Endothelial cell of umbilical vein (primary cell): ENCODE results near the gene LYPD5. TPM values are rescaled to one million over a fixed set of nuclear protein-coding genes. Genes with fewer than 3 reads are reported as not detected.

Experiments used
- BruUV-seq: library from RNA; stranded (reverse); fragments of 400-500 nt; replicated peaks from 2 replicates; lab custom pipeline; 2021; lab: Mats Ljungman, UMichigan
- CTCF ChIA-PET: fragments of 300-600, 350-600 bp; sonication (Branson Sonifier 250); formaldehyde crosslinking; loops from one replicate; lab custom pipeline; 2021; ENCODE audit warnings: antibody characterized with exemption, inconsistent platforms; lab: Charles Lee
- POLR2A ChIA-PET: fragments of 300-600, 350-600 bp; sonication (Branson Sonifier 250); formaldehyde crosslinking; loops from one replicate; lab custom pipeline; 2021; ENCODE audit warnings: antibody characterized with exemption, inconsistent platforms; lab: Charles Lee
- DNase-seq: peaks from one replicate; pipeline ENCODE4 v3.0.0-alpha.2; 2011; ENCODE audit warnings: low read depth, low spot score
- FAIRE-seq: peaks from 2 replicates; lab custom pipeline; 2011; peaks lifted over from hg19 to GRCh38; lab: Jason Lieb, UNC
- H2AFZ ChIP-seq: 2 replicates; pipeline ENCODE4 v1.6.0; 2012; ENCODE audit warnings: low read depth, low read length, control low read depth, inconsistent platforms
- H3K27ac ChIP-seq: 2 replicates; pipeline ENCODE4 v1.5.1; 2011; ENCODE audit warnings: low read depth, mild to moderate bottlenecking, control low read depth, low read length, moderate library complexity; ENCODE audit not compliant: insufficient read depth
- H3K27me3 ChIP-seq, 2 experiments: 2 replicates each; pipeline versions ENCODE4 v1.6.0 to v1.6.1; 2011; ENCODE audit warnings: low read length in 2 of 2, mixed read lengths in 1 of 2; ENCODE audit not compliant: control insufficient read depth in 2 of 2, insufficient read depth in 2 of 2
- H3K36me3 ChIP-seq, 2 experiments: 2 replicates in 1 of 2; 3 replicates in 1 of 2; pipeline ENCODE4 v1.5.1; 2011; ENCODE audit warnings: low read length in 2 of 2, mild to moderate bottlenecking in 1 of 2, moderate library complexity in 1 of 2; ENCODE audit not compliant: control insufficient read depth in 2 of 2, insufficient read depth in 2 of 2; ENCODE audit errors: extremely low read depth in 1 of 2
- H3K4me1 ChIP-seq: 3 replicates; pipeline ENCODE4 v1.5.1; 2011; ENCODE audit warnings: mild to moderate bottlenecking, low read length; ENCODE audit not compliant: control insufficient read depth, insufficient read depth; ENCODE audit errors: extremely low read depth
- H3K4me2 ChIP-seq: 2 replicates; pipeline ENCODE4 v1.6.1; 2011; ENCODE audit warnings: low read length, control low read depth, mixed read lengths; ENCODE audit not compliant: insufficient read depth
- H3K4me3 ChIP-seq, 3 experiments: fragments of 200-600 bp in 1 of 3; sonication (generic), shearing (Covaris generic) in 1 of 3; replicated peaks in 1 of 3; 2 replicates each; pipeline ENCODE4 v1.5.1; 2011 to 2016; ENCODE audit warnings: control low read depth in 3 of 3, low read length in 3 of 3, mild to moderate bottlenecking in 2 of 3, inconsistent platforms in 1 of 3, low read depth in 1 of 3, moderate library complexity in 1 of 3; ENCODE audit not compliant: insufficient read depth in 1 of 3
- H3K79me2 ChIP-seq: 2 replicates; pipeline ENCODE4 v1.6.0; 2012; ENCODE audit warnings: low read length, inconsistent platforms; ENCODE audit not compliant: control insufficient read depth, insufficient read depth
- H3K9ac ChIP-seq: replicated peaks from 2 replicates; pipeline ENCODE3; 2011; ENCODE audit warnings: low read length, control low read depth; ENCODE audit not compliant: insufficient read depth; ENCODE audit errors: extremely low read depth
- H3K9me1 ChIP-seq: replicated peaks from 3 replicates; pipeline ENCODE4 v1.6.0; 2011; ENCODE audit warnings: mild to moderate bottlenecking, low read length; ENCODE audit not compliant: control insufficient read depth, insufficient read depth; ENCODE audit errors: extremely low read depth
- H3K9me3 ChIP-seq: replicated peaks from 2 replicates; pipeline ENCODE4 v1.5.1; 2012; ENCODE audit warnings: low read length, inconsistent platforms; ENCODE audit not compliant: control insufficient read depth, insufficient read depth
- H4K20me1 ChIP-seq: replicated peaks from 2 replicates; pipeline ENCODE3; 2011; ENCODE audit warnings: mild to moderate bottlenecking, low read length; ENCODE audit not compliant: control insufficient read depth, insufficient read depth; ENCODE audit errors: extremely low read depth
- CTCF ChIP-seq, 2 donors: IDR thresholded peaks; 1 replicate in 1 of 2; 2 replicates in 1 of 2; pipeline ENCODE4 v1.5.1; 2011; ENCODE audit warnings: low read length in 2 of 2, mild to moderate bottlenecking in 2 of 2, moderate library complexity in 2 of 2, control low read depth in 1 of 2, inconsistent platforms in 1 of 2, low read depth in 1 of 2; ENCODE audit not compliant: insufficient read depth in 1 of 2; ENCODE audit errors: extremely low read depth in 1 of 2
- EZH2 ChIP-seq: IDR thresholded peaks from 2 replicates; pipeline ENCODE4 v1.6.1; 2012; ENCODE audit warnings: borderline replicate concordance, low read depth, mild to moderate bottlenecking, moderate library complexity, low read length, inconsistent platforms; ENCODE audit not compliant: severe bottlenecking
- FOS ChIP-seq: IDR thresholded peaks from 2 replicates; pipeline ENCODE4 v1.6.1; 2011; ENCODE audit warnings: mild to moderate bottlenecking, low read length, moderate library complexity, borderline replicate concordance; ENCODE audit not compliant: insufficient read depth
- GATA2 ChIP-seq: IDR thresholded peaks from 2 replicates; pipeline ENCODE4 v1.7.0; 2011; ENCODE audit warnings: low read depth, mild to moderate bottlenecking, moderate library complexity, mixed read lengths, low read length; ENCODE audit not compliant: insufficient read length, insufficient read depth
- JUN ChIP-seq: IDR thresholded peaks from 2 replicates; pipeline ENCODE4 v1.6.1; 2011; ENCODE audit warnings: borderline replicate concordance, low read depth; ENCODE audit not compliant: insufficient read length, insufficient read depth
- MAX ChIP-seq: IDR thresholded peaks from 2 replicates; pipeline ENCODE4 v1.6.1; 2011; ENCODE audit not compliant: insufficient read depth, insufficient read length
- MYC ChIP-seq: IDR thresholded peaks from one replicate; pipeline ENCODE4 v1.6.1; 2011; ENCODE audit warnings: mild to moderate bottlenecking, low read depth, low read length
- POLR2A ChIP-seq: IDR thresholded peaks from 2 replicates; pipeline ENCODE4 v1.6.1; 2012; ENCODE audit warnings: low read depth, mild to moderate bottlenecking, control low read depth, low read length
- POLR2AphosphoS5 ChIP-seq: IDR thresholded peaks from 2 replicates; pipeline ENCODE4 v1.6.1; 2012; ENCODE audit warnings: low read depth, mild to moderate bottlenecking, control low read depth, low read length, moderate library complexity; ENCODE audit not compliant: insufficient read depth
- dilution Hi-C: fragments of 300-500 bp; cut with MboI; formaldehyde crosslinking; loops from one replicate; pipeline ENCODE4 v1.15.0; 2019; ENCODE audit warnings: low sequenced_read_pairs; ENCODE audit not compliant: extremely low pct_ligation_motif_present
- intact Hi-C: fragments of 100-400 bp; cut with micrococcal nuclease; formaldehyde crosslinking; loops from one replicate; pipeline ENCODE4 v1.10.0; 2022
- polyA plus RNA-seq, 4 experiments: library from polyadenylated mRNA; depleted of rRNA in 3 of 4; stranded (reverse) in 3 of 4; unstranded in 1 of 4; fragments of >200 nt; gene quantifications; 2 replicates each; pipeline versions ENCODE4 v1.2.1 to v1.2.3, GENCODE V29; 2011 to 2012; ENCODE audit warnings: missing spikeins in 1 of 4
- total RNA-seq: library from RNA; stranded (reverse); gene quantifications from 2 replicates; pipeline ENCODE4 v1.2.3, GENCODE V29; 2021

Gene LYPD5
- total and polyA plus RNA-seq, 2 donors (not counting 3 experiments of a cell fraction or from before 2014, with no cell fraction given): 0.28 TPM; not detected in 1

- intact Hi-C loops (no loop called here), dilution Hi-C loops (no loop called here)
- FAIRE-seq (no peak), DNase-seq (no peak)
- Histone ChIP-seq H4K20me1 (no peaks in the 10 kb centered on the region), H3K27me3 (no peaks in the 10 kb centered on the region), H3K79me2 (no peaks in the 10 kb centered on the region), H3K4me1 (no peaks in the 10 kb centered on the region), H2AFZ (no peak overlapping the region), H3K4me3 (no peak overlapping the region), H3K9ac (no peak overlapping the region), H3K4me2 (no peak overlapping the region), H3K36me3 (peaks cover 6 to 9% of the 10 kb centered on the region in 2 experiments), H3K9me3 (peaks cover 26% of the 10 kb centered on the region), H3K9me1 (no peaks in the 10 kb centered on the region), H3K27ac (no peak overlapping the region)
- no TSS peak for BruUV-seq
- TF ChIP-seq CTCF (IDR thresholded peaks at IDR 0.05; ENCODE audit: extremely low read depth in 1 of 2, insufficient read depth in 1 of 2, low read depth in 1 of 2, low read length in 2 of 2): no peak
- no peak for TF ChIP-seq MAX
- no peak for TF ChIP-seq GATA2
- no peak for TF ChIP-seq POLR2AphosphoS5
- no peak for TF ChIP-seq JUN
- no peak for TF ChIP-seq POLR2A
- no peak for TF ChIP-seq MYC
- TF ChIP-seq EZH2: no peak
- no peak for TF ChIP-seq FOS
- POLR2A ChIA-PET: no interaction called here
- CTCF ChIA-PET: no interaction called here
Measured at GRCh38 chr19:43848821-43849220, 46.6 kb upstream of the LYPD5 start.
